Measurements from ENCODE around the gene MFN2. TPM values are rescaled to one million over a fixed set of nuclear protein-coding genes. Genes with fewer than 3 reads are reported as not detected.

MFN2 gene
- total and polyA plus RNA-seq, 2 experiments from 2014 or later: 15.1 to 40.4 TPM

- Histone ChIP-seq H3K4me1 (ENCODE audit: insufficient read depth) (peaks cover 7% of the 10 kb centered on the region), H3K4me2 (no peak overlapping the region), H2AFZ (no peak overlapping the region), H4K20me1 (replicated peaks; ENCODE audit: insufficient read depth) (no peaks in the 10 kb centered on the region), H3K4me3 (no peak overlapping the region), H3F3A (replicated peaks; ENCODE audit: low read depth) (no peaks in the 10 kb centered on the region), H3K27me3 (ENCODE audit: insufficient read depth) (peaks cover 21% of the 10 kb centered on the region), H3K9me2 (ENCODE audit: insufficient read depth) (no peaks in the 10 kb centered on the region; the same call in 1 of the 2 replicates), H3K79me2 (replicated peaks; ENCODE audit: insufficient read depth) (peaks cover 14% of the 10 kb centered on the region), H3K36me3 (ENCODE audit: insufficient read depth) (no peaks in the 10 kb centered on the region), H3K27ac (ENCODE audit: low read depth) (no peak overlapping the region)
- Mint-ChIP-seq H3K27me3 (ENCODE audit: insufficient read depth, low read depth, poor library complexity) (peaks cover 23% of the 10 kb centered on the region), H3K36me3 (ENCODE audit: low read depth) (peaks cover 4% of the 10 kb centered on the region; the same call in 1 of the 3 replicates), H3K4me1 (peaks cover 10% of the 10 kb centered on the region), H3K9me3 (peaks cover 5% of the 10 kb centered on the region), H3K27ac (no peak overlapping the region), H3K4me3 (no peak overlapping the region)
- DNase-seq (ENCODE audit: low spot score) (no peak), ATAC-seq (no peak)
- TF ChIP-seq ZNF331 (CRISPR knock-in tag; IDR thresholded peaks at IDR 0.05; ENCODE audit: low read depth) (no peak), ZNF114 (CRISPR knock-in tag; IDR thresholded peaks at IDR 0.05) (no peak), ETS1 (IDR thresholded peaks at IDR 0.05) (no peak), REST (IDR thresholded peaks at IDR 0.05; ENCODE audit: unreplicated experiment) (no peak), POLR2AphosphoS5 (IDR thresholded peaks at IDR 0.05; ENCODE audit: low read depth) (no peak)
Measured at GRCh38 chr1:12059722-12060464, 79.6 kb downstream of the MFN2 start.

GRCh38 chr1:12060500-12060899 lies 80.3 kb downstream of the MFN2 start:
- H3K4me2 ChIP-seq: no peak overlapping the region
- no peak overlapping the region for H3K27ac ChIP-seq (ENCODE audit: low read depth)
- no peak overlapping the region for H2AFZ ChIP-seq
- no peak overlapping the region for H3K4me3 ChIP-seq
- Mint-ChIP-seq H3K27ac (no peak overlapping the region), H3K4me3 (no peak overlapping the region), H3K4me1 (peaks cover 10% of the 10 kb centered on the region), H3K36me3 (ENCODE audit: low read depth) (peaks cover 4% of the 10 kb centered on the region; the same call in 1 of the 3 replicates), H3K27me3 (ENCODE audit: insufficient read depth, low read depth, poor library complexity) (peaks cover 23% of the 10 kb centered on the region), H3K9me3 (peaks cover 5% of the 10 kb centered on the region)
- TF ChIP-seq JUNB (IDR thresholded peaks at IDR 0.05; ENCODE audit: unreplicated experiment) (no peak), ZNF114 (CRISPR knock-in tag; IDR thresholded peaks at IDR 0.05) (no peak)
- DNase-seq (ENCODE audit: low spot score): no peak
- H3K79me2 ChIP-seq (replicated peaks; ENCODE audit: insufficient read depth): peaks cover 20% of the 10 kb centered on the region
- peaks cover 21% of the 10 kb centered on the region for H3K27me3 ChIP-seq (ENCODE audit: insufficient read depth)
- H3F3A ChIP-seq (replicated peaks; ENCODE audit: low read depth): no peaks in the 10 kb centered on the region
- H3K36me3 ChIP-seq (ENCODE audit: insufficient read depth): no peaks in the 10 kb centered on the region
- no peak for ATAC-seq
- H3K9me2 ChIP-seq (ENCODE audit: insufficient read depth): no peaks in the 10 kb centered on the region; the same call in 1 of the 2 replicates
- H3K4me1 ChIP-seq (ENCODE audit: insufficient read depth): peaks cover 13% of the 10 kb centered on the region
- H4K20me1 ChIP-seq (replicated peaks; ENCODE audit: insufficient read depth): no peaks in the 10 kb centered on the region

Small RNA genes within 50 kb of the gene (microRNA-seq; reads per million reads assigned to microRNA genes)
- gene MIR6729: not detected

Small RNA genes within 50 kb of the gene (small RNA-seq; reads per million reads assigned to genes)
- gene AL096840.1 (ENCODE audit: low replicate concordance) (not detected), gene MIR6729 (ENCODE audit: low replicate concordance) (not detected), gene RF00019 (ENCODE audit: low replicate concordance) (not detected), gene RN7SL649P (ENCODE audit: low replicate concordance) (not detected)

Other genes with a start within 250 kb of the MFN2 start
- gene AGTRAP, start 244.3 kb upstream of the MFN2 start, total RNA-seq (2014; rRNA removed; shearing (Covaris generic)): 88.7 and 102 TPM in 2 replicates
- 79.0 and 79.4 TPM in 2 replicates for gene AGTRAP, start 244.3 kb upstream of the MFN2 start, polyA plus RNA-seq (2016; fragmentation: Nextera tagmentation; extraction: Ambion mirVana)
- 1.7 and 6.0 TPM in 2 replicates for gene C1orf167, start 218.3 kb upstream of the MFN2 start, total RNA-seq (2014; rRNA removed; shearing (Covaris generic))
- 2.2 TPM in 2 replicates for gene C1orf167, start 218.3 kb upstream of the MFN2 start, polyA plus RNA-seq (2016; fragmentation: Nextera tagmentation; extraction: Ambion mirVana)
- 21.6 and 26.4 TPM in 2 replicates for gene MTHFR, start 174.5 kb upstream of the MFN2 start, total RNA-seq (2014; rRNA removed; shearing (Covaris generic))
- 5.7 and 6.9 TPM in 2 replicates for gene MTHFR, start 174.5 kb upstream of the MFN2 start, polyA plus RNA-seq (2016; fragmentation: Nextera tagmentation; extraction: Ambion mirVana)
- 16.3 and 22.6 TPM in 2 replicates for gene CLCN6, start 174.3 kb upstream of the MFN2 start, total RNA-seq (2014; rRNA removed; shearing (Covaris generic))
- gene CLCN6, start 174.3 kb upstream of the MFN2 start, polyA plus RNA-seq (2016; fragmentation: Nextera tagmentation; extraction: Ambion mirVana): 13.0 and 16.0 TPM in 2 replicates
- gene NPPA, start 132.7 kb upstream of the MFN2 start, total RNA-seq (2014; rRNA removed; shearing (Covaris generic)): not detected in 2 replicates
- 0.29 TPM in 1 of 2 replicates, not detected in the other for gene NPPA, start 132.7 kb upstream of the MFN2 start, polyA plus RNA-seq (2016; fragmentation: Nextera tagmentation; extraction: Ambion mirVana)
- not detected in 2 replicates for gene NPPB, start 121.5 kb upstream of the MFN2 start, total RNA-seq (2014; rRNA removed; shearing (Covaris generic))
- 0.95 and 1.1 TPM in 2 replicates for gene NPPB, start 121.5 kb upstream of the MFN2 start, polyA plus RNA-seq (2016; fragmentation: Nextera tagmentation; extraction: Ambion mirVana)
- 77.8 and 83.2 TPM in 2 replicates for gene KIAA2013, start 54.0 kb upstream of the MFN2 start, total RNA-seq (2014; rRNA removed; shearing (Covaris generic))
- 15.7 and 19.4 TPM in 2 replicates for gene KIAA2013, start 54.0 kb upstream of the MFN2 start, polyA plus RNA-seq (2016; fragmentation: Nextera tagmentation; extraction: Ambion mirVana)
- 56.3 and 62.9 TPM in 2 replicates for gene PLOD1, start 45.7 kb upstream of the MFN2 start, total RNA-seq (2014; rRNA removed; shearing (Covaris generic))
- 22.4 and 23.3 TPM in 2 replicates for gene PLOD1, start 45.7 kb upstream of the MFN2 start, polyA plus RNA-seq (2016; fragmentation: Nextera tagmentation; extraction: Ambion mirVana)
- gene MIIP, start 39.1 kb downstream of the MFN2 start, total RNA-seq (2014; rRNA removed; shearing (Covaris generic)): 99.7 and 117 TPM in 2 replicates
- gene MIIP, start 39.1 kb downstream of the MFN2 start, polyA plus RNA-seq (2016; fragmentation: Nextera tagmentation; extraction: Ambion mirVana): 81.5 and 86.5 TPM in 2 replicates
- gene TNFRSF8, start 82.9 kb downstream of the MFN2 start, total RNA-seq (2014; rRNA removed; shearing (Covaris generic)): 26.1 and 28.2 TPM in 2 replicates
- gene TNFRSF8, start 82.9 kb downstream of the MFN2 start, polyA plus RNA-seq (2016; fragmentation: Nextera tagmentation; extraction: Ambion mirVana): 11.7 and 11.8 TPM in 2 replicates
- gene TNFRSF1B, start 186.5 kb downstream of the MFN2 start, total RNA-seq (2014; rRNA removed; shearing (Covaris generic)): 1.8 and 4.1 TPM in 2 replicates
- 0.68 and 0.91 TPM in 2 replicates for gene TNFRSF1B, start 186.5 kb downstream of the MFN2 start, polyA plus RNA-seq (2016; fragmentation: Nextera tagmentation; extraction: Ambion mirVana)
- 34.7 and 34.9 TPM in 2 replicates for gene VPS13D, start 249.6 kb downstream of the MFN2 start, total RNA-seq (2014; rRNA removed; shearing (Covaris generic))
- gene VPS13D, start 249.6 kb downstream of the MFN2 start, polyA plus RNA-seq (2016; fragmentation: Nextera tagmentation; extraction: Ambion mirVana): 7.5 and 10.7 TPM in 2 replicates